Activated naive CD8-positive, alpha-beta T cell treated with anti-CD3 and anti-CD28 coated beads for 36 hours (primary cell): ENCODE data around the gene MDFIC2. TPM values are rescaled to one million over a fixed set of nuclear protein-coding genes. Genes with fewer than 3 reads are reported as not detected.
"Not testable (repeated sequence)": the region's sequence is repeated elsewhere in the genome, so short reads cannot be mapped to it uniquely, and the experiment has no call there.

Source experiments
- DNase-seq: peaks from one replicate; pipeline ENCODE4 v3.0.0; 2021
- H3K27ac Mint-ChIP-seq: one replicate; pipeline ENCODE4 v1.8.0; 2022; ENCODE audit warnings: mild to moderate bottlenecking, moderate library complexity, mixed read lengths
- H3K27me3 Mint-ChIP-seq: one replicate; pipeline ENCODE4 v1.8.0; 2022; ENCODE audit warnings: mild to moderate bottlenecking, mixed read lengths
- H3K36me3 Mint-ChIP-seq: one replicate; pipeline ENCODE4 v1.8.0; 2021; ENCODE audit warnings: mild to moderate bottlenecking, mixed read lengths
- H3K4me1 Mint-ChIP-seq: one replicate; pipeline ENCODE4 v1.8.0; 2021; ENCODE audit warnings: mixed read lengths
- H3K4me3 Mint-ChIP-seq: one replicate; pipeline ENCODE4 v1.8.0; 2022; ENCODE audit warnings: mild to moderate bottlenecking, moderate library complexity, mixed read lengths
- H3K9me3 Mint-ChIP-seq: one replicate; pipeline ENCODE4 v1.8.0; 2022; ENCODE audit warnings: mixed read lengths
- total RNA-seq, 2 experiments: library from RNA; stranded (reverse); gene quantifications; one replicate each; pipeline ENCODE4 v1.2.3, GENCODE V29; 2021

MDFIC2 gene
- total RNA-seq, 2 experiments from 2014 or later: not detected

DNA sequence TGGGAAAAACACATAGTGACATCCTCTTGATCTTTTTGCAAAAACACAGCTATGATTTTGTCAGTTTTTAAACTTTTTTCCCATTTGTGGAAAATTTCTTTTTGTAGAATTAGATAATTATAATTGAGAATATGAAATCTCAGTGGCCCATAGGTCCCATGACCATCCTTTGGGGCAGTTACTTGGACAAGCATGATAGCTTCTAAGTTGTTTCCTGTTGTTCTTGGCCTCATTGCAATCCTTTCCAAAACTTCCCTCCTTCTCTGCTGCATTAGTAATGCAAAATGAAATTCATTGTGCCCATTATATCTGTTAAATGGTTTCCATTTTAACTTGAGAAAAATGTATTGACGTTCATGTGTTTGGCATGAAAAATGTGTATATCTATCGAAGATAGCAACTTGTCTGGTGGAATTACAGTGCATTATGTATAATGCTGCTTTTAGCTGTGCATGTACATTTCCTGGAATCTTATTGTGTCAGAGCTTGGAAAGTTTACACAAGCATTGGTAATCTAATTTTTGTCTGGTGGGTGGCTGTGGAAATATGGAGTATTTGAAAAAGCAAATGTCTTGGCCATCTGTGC, 70.0 kb downstream of the MDFIC2 start:
- no peak overlapping the region for H3K27ac Mint-ChIP-seq
- H3K4me3 Mint-ChIP-seq: no peak overlapping the region
- no peaks in the 10 kb centered on the region for H3K36me3 Mint-ChIP-seq
- no peaks in the 10 kb centered on the region for H3K27me3 Mint-ChIP-seq
- DNase-seq: no peak
- H3K4me1 Mint-ChIP-seq: no peaks in the 10 kb centered on the region
- peaks cover 4% of the 10 kb centered on the region for H3K9me3 Mint-ChIP-seq

DNA sequence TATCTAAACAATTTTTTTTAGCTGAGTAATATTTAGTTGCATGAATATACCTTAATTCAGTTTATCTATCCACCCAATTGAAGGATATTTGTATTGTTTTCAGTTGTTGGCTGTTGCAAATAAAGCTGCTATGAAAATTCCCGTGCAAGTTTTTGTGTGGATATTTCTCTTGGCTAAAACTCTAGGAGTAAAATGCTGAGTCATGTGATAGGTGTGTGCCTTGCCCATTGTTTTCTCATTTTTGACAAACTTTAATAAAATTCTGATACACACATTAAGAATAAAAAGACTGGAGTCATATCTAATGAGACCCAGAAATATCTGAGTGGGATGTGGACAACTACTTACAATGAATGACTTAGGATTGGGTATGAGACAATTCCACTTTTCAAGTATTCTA, 78.6 kb downstream of the MDFIC2 start:
- Mint-ChIP-seq H3K27ac (no peak overlapping the region), H3K4me1 (no peaks in the 10 kb centered on the region), H3K27me3 (peaks cover 3% of the 10 kb centered on the region), H3K36me3 (no peaks in the 10 kb centered on the region), H3K4me3 (no peak overlapping the region), H3K9me3 (peaks cover 1% of the 10 kb centered on the region)
- no peak for DNase-seq

DNA sequence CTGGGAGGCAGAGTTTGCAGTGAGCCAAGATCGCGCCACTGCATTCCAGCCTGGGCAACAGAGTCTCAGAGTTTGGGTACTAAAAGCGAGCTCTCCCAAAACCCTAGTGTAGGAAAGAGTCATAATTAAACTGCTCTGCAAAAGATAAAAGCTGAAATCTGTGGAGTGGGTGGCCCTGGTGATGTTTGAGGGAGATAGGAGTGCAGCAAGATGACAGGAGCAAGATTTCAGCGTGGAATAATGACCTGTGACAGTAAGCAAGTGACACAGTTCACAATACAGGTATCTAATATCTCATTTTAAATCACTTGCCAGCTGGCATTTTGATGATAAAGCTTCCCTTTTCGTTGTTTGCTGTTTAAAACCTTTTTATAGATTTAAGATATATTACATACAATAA, 79.3 kb downstream of the MDFIC2 start:
- Mint-ChIP-seq H3K4me3 (no peak overlapping the region), H3K9me3 (peaks cover 1% of the 10 kb centered on the region), H3K27me3 (peaks cover 4% of the 10 kb centered on the region), H3K27ac (no peak overlapping the region), H3K4me1 (no peaks in the 10 kb centered on the region), H3K36me3 (no peaks in the 10 kb centered on the region)
- no peak for DNase-seq

DNA sequence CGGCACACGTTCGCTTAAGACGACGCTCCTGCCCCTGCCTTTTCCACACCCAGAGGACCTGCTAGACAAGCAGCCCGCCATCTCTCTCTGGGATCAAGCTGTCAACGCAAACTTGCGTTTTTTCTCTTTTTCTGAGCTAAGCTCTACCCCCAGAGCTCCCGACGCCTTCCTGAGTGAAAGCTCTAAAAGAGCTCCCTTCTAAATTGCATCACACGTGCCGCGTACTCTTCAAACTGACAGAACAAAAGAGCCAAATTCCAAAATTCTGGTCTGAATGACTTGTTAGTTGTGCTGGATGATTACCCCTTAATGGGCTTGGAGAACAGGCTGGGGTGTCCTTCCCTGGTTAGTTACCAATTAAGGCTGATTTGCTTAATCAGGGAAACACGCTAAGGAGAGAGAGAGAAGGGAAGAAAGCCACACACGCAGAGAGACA, 81.2 kb downstream of the MDFIC2 start:
- Mint-ChIP-seq H3K27me3 (peaks cover 4% of the 10 kb centered on the region), H3K4me3 (no peak overlapping the region), H3K36me3 (no peaks in the 10 kb centered on the region), H3K9me3 (peaks cover 1% of the 10 kb centered on the region), H3K4me1 (no peaks in the 10 kb centered on the region), H3K27ac (no peak overlapping the region)
- DNase-seq: no peak

DNA sequence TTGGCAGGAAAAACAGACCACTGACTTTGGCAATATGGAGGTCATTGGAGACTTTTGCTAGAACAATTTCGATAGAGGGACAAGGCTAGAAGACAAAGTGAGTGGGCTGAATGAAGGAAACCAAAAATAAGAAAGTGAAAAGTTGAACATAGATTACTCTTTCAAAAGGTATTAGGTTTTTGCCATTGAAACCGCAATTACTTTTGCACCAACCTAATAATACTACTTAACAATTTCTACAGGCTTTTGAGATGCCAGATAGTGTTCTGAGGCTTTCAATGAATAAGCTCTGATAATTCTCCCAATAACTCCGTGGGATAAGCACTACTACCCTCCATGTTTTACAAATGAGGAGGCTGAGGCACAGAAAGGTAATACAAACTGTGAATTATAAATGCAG, 85.0 kb downstream of the MDFIC2 start:
- Mint-ChIP-seq H3K9me3 (peaks cover 1% of the 10 kb centered on the region), H3K27ac (no peak overlapping the region), H3K36me3 (no peaks in the 10 kb centered on the region), H3K4me1 (no peaks in the 10 kb centered on the region), H3K4me3 (no peak overlapping the region), H3K27me3 (peaks cover 12% of the 10 kb centered on the region)
- no peak for DNase-seq

DNA sequence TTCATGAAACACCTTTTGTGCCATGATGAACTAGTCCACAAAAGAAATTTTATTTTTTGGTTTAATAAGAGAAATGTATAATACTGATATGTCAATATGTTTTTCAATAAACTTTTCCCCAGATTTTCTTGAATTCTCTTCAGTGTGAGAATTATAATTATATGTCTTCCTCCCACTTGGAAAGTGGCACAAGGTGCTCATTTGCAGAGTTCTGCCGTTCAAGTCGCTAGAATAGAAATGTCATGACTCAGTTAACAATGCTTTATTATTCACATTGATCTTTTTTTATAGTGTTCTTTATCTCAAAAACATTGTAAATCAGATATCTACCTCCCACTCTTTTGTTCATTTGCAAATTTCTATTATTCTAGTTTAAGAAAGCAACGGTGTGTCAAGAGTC, 87.3 kb downstream of the MDFIC2 start:
- H3K4me3 Mint-ChIP-seq: no peak overlapping the region
- H3K27ac Mint-ChIP-seq: no peak overlapping the region
- no peaks in the 10 kb centered on the region for H3K4me1 Mint-ChIP-seq
- DNase-seq: no peak
- H3K9me3 Mint-ChIP-seq: peaks cover 1% of the 10 kb centered on the region
- H3K36me3 Mint-ChIP-seq: no peaks in the 10 kb centered on the region
- peaks cover 16% of the 10 kb centered on the region for H3K27me3 Mint-ChIP-seq

DNA sequence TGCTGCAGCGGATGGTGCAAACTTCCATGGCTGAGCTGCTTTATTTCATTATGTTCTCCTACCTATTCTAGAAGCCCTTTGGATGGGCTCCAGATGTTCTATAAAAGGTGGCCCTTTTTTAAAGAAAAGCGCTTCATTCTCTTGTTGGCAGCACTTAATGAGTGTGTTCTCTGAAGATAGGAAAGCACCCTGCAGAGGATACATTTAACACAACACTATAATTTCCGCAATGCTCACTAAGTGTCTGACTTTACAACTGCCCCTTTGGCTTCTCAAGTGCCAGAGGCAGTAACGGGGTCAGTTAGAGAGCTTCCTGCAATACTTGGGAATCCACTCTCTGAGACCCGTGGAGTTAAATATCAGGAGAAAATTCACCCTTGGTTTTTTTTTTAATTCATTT, 88.1 kb downstream of the MDFIC2 start:
- no peaks in the 10 kb centered on the region for H3K36me3 Mint-ChIP-seq
- H3K4me1 Mint-ChIP-seq: no peaks in the 10 kb centered on the region
- peaks cover 16% of the 10 kb centered on the region for H3K27me3 Mint-ChIP-seq
- no peak for DNase-seq
- peaks cover 1% of the 10 kb centered on the region for H3K9me3 Mint-ChIP-seq
- no peak overlapping the region for H3K4me3 Mint-ChIP-seq
- H3K27ac Mint-ChIP-seq: no peak overlapping the region

DNA sequence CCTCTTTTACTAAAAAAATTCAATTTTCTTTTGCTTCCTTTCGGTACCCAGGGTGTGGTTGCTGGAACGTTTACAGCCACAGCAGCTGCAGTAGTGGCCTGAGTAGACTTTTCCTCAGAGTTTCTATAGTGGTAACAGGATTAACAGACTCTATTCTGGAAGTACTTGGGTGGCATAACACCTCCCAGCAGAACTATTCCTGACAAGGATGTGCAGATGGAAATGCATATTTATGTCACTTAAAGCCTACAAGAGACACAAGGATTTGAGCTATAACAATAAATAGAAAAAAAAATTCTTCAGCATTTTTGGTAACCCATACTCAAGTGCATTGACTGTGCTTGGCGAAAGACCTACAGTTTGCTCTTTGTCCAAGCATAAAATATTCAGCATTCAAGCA, 94.0 kb downstream of the MDFIC2 start:
- Mint-ChIP-seq H3K4me3 (no peak overlapping the region), H3K36me3 (no peaks in the 10 kb centered on the region), H3K27me3 (peaks cover 18% of the 10 kb centered on the region), H3K27ac (no peak overlapping the region), H3K4me1 (no peaks in the 10 kb centered on the region), H3K9me3 (no peaks in the 10 kb centered on the region)
- no peak for DNase-seq

DNA sequence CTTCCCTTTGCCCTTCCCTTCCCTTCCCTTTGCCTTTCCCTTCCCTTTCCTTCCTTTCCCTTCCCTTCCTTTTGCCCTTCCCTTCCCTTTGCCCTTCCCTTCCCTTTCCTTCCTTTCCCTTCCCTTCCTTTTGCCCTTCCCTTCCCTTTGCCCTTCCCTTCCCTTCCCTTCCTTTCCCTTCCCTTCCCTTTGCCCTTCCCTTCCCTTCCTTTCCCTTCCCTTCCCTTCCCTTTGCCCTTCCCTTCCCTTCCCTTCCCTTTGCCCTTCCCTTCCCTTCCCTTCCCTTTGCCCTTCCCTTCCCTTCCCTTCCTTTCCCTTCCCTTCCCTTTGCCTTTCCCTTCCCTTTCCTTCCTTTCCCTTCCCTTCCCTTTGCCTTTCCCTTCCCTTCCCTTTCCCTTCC, 101.2 kb downstream of the MDFIC2 start:
- H3K27ac Mint-ChIP-seq, H3K4me1 Mint-ChIP-seq, H3K36me3 Mint-ChIP-seq, DNase-seq, H3K4me3 Mint-ChIP-seq, H3K9me3 Mint-ChIP-seq: not testable (repeated sequence)
- peaks cover 12% of the 10 kb centered on the region for H3K27me3 Mint-ChIP-seq

DNA sequence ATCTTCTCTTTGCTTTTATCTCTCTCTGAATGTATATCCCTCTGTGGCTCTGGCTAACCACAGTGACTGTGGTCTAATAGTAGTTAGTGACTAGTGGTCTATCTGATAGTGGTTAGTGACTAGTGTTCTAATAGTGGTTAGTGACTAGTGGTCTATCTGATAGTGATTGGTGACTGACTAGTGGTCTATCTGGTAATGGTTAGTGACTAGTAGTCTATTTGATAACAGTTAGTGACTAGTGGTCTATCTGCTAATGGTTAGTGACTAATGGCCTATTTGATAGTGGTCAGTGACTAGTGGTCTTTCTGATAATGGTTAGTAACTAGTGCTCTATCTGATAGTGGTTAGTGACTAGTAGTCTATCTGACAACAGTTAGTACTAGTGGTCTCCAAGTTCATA, 110.5 kb downstream of the MDFIC2 start:
- no peak overlapping the region for H3K4me3 Mint-ChIP-seq
- no peaks in the 10 kb centered on the region for H3K4me1 Mint-ChIP-seq
- H3K27me3 Mint-ChIP-seq: peaks cover 12% of the 10 kb centered on the region
- H3K27ac Mint-ChIP-seq: no peak overlapping the region
- no peaks in the 10 kb centered on the region for H3K9me3 Mint-ChIP-seq
- DNase-seq: no peak
- H3K36me3 Mint-ChIP-seq: no peaks in the 10 kb centered on the region

DNA sequence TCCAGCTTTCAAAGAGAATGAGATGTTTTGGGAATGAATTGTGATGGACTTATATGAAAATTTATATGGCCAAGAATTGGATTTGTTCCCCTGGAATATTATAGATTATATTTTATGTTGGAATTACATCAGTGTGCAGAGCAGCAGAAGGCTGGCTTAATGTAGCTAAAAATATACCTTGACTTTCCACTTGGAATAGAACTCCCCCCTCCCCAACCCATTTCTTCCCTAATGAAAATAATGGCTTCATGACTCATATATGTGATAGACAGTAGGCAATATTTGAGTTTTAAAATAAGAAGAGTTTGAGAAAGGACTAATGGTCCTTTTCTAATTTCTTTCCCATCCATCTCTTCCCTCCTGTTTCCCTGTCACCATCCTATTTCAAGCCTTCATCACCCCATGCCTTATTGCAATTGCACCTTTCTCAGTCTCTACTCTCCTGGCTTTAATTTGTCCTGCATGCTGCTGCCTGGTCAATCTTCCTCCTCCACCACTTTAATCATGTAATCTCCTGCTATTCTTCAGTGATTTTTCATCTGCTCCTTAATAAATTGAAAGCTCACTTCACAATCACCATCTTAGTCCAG, 122.5 kb downstream of the MDFIC2 start:
- H3K9me3 Mint-ChIP-seq: peaks cover 2% of the 10 kb centered on the region
- H3K27ac Mint-ChIP-seq: no peak overlapping the region
- H3K27me3 Mint-ChIP-seq: peaks cover 25% of the 10 kb centered on the region
- no peaks in the 10 kb centered on the region for H3K4me1 Mint-ChIP-seq
- no peak for DNase-seq
- H3K36me3 Mint-ChIP-seq: no peaks in the 10 kb centered on the region
- H3K4me3 Mint-ChIP-seq: no peak overlapping the region

DNA sequence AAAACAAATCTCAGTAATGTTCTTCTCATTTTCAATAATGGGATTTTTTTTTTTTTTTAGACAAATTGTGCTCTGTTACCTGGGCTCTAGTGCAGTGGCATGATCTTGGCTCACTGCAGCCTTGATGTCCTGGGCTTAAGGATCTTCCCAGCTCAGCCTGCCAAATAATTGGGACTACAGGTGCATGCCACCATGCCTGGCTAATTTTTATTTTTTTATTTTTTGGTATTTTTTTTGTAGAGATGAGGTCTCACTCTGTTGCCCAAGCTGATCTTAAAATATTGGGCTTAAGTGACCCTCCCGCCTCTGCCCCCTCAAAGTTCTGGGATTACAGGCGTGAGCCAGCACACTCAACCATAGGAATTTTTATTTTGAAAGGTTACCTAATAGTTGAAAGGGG, 126.2 kb downstream of the MDFIC2 start:
- H3K27ac Mint-ChIP-seq: no peak overlapping the region
- H3K36me3 Mint-ChIP-seq: no peaks in the 10 kb centered on the region
- peaks cover 24% of the 10 kb centered on the region for H3K27me3 Mint-ChIP-seq
- H3K9me3 Mint-ChIP-seq: peaks cover 2% of the 10 kb centered on the region
- H3K4me1 Mint-ChIP-seq: no peaks in the 10 kb centered on the region
- DNase-seq: no peak
- no peak overlapping the region for H3K4me3 Mint-ChIP-seq

DNA sequence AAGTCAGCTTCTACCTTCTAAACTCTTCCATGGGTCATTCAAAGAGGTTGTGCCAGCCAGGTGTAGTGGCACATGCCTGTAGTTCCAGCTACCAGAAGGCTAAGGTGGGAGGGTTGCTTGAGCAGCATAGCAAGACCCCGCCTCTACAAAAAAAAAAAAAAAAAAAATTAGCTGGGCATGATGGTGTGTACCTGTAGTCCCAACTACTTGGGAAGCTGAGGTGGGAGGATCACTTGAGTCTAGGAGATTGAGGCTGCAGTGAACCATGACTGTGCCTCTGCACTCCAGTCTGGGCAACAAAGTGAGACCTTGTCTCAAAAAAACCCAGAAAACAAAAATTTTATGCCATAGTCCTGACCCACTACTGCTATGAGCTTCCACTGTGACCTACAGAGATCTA, 126.8 kb downstream of the MDFIC2 start:
- Mint-ChIP-seq H3K4me1 (peaks cover 2% of the 10 kb centered on the region), H3K27me3 (peaks cover 24% of the 10 kb centered on the region), H3K36me3 (no peaks in the 10 kb centered on the region), H3K9me3 (peaks cover 2% of the 10 kb centered on the region), H3K4me3 (no peak overlapping the region), H3K27ac (no peak overlapping the region)
- DNase-seq: no peak

DNA sequence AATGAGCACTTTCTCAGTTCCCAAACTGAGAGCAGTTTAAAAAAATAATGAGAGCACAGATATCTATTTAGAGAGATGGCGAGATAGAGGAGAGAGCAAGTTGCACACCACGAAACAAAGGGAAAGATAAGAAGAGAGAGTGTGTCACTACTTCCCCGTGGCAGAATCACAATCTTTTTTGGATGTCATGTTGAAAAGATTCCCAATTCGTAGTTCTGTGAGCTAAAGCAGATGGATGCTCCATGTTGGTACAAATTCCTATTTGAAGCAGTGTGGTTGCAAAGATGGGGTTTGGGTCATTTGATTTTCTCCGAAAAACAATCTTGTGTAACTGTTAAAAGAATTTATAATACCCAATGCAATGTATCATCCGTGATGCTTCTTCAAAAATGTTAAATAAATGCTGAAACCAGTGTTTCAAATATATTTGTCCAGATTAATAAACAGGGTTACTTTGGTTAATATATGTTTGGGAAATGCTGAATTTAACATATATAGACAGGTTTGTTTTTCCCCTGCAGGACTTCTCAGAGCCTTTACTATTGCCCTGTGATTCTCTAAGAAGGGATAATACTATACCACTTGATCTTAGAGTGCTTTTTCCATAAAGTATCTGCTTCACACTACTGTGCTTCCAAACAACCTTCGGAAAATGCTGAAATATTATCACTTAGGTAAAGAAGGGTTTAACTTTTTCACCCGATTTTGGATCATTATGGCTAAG, 128.5 kb downstream of the MDFIC2 start:
- Mint-ChIP-seq H3K36me3 (no peaks in the 10 kb centered on the region), H3K4me3 (no peak overlapping the region), H3K27me3 (peaks cover 24% of the 10 kb centered on the region), H3K27ac (no peak overlapping the region), H3K4me1 (peaks cover 2% of the 10 kb centered on the region), H3K9me3 (peaks cover 2% of the 10 kb centered on the region)
- no peak for DNase-seq

DNA sequence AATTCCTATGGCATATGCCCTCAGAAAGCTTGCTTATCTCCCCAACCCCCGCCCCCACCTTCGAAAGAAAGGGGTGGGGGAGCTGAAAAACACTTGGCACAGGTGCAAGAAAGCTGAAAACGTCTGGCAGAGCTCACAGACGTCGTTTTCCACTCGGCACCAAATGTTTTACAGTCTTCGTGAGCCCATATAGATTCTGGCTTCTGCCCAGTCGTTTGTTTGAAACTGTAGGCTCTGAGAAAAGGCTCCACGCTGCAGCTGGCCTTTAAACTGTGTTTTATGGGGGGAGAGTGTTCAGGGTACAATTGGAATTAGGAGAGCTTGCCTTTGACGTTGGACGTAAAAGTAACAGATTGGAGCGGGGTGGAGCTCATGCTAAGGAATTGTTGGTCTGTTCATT, 130.3 kb downstream of the MDFIC2 start:
- H3K9me3 Mint-ChIP-seq: no peaks in the 10 kb centered on the region
- peaks cover 16% of the 10 kb centered on the region for H3K27me3 Mint-ChIP-seq
- no peak for DNase-seq
- H3K4me1 Mint-ChIP-seq: peaks cover 2% of the 10 kb centered on the region
- no peak overlapping the region for H3K27ac Mint-ChIP-seq
- H3K4me3 Mint-ChIP-seq: no peak overlapping the region
- no peaks in the 10 kb centered on the region for H3K36me3 Mint-ChIP-seq

DNA sequence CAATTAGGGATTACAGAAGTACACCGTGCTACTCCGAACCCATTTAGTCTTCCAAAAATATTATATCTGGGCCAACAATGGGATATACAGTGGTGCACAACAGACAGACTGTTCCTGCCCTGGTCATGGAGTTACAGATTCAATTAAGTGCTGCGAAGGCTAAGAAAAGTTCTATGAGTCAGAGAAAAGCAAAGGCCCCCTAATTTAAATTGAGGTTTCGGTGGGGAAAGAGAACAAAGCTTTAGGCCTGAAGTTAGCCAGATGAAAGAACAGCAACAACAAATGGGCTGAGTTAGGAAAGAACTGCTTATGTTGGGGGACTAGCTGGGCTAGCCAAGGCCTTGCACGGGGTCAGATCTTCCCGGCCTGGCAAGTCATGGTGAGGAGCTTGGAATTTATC, 131.8 kb downstream of the MDFIC2 start:
- Mint-ChIP-seq H3K9me3 (no peaks in the 10 kb centered on the region), H3K27me3 (peaks cover 16% of the 10 kb centered on the region), H3K4me3 (no peak overlapping the region), H3K36me3 (no peaks in the 10 kb centered on the region), H3K4me1 (peaks cover 2% of the 10 kb centered on the region), H3K27ac (no peak overlapping the region)
- no peak for DNase-seq
